Uterus (tissue), 2 donors: ENCODE data around the gene RAB3GAP1.

Source experiments
- POLR2A ChIP-seq, 2 donors: fragments of 450-650 bp; IDR thresholded peaks; one replicate each; pipeline ENCODE4 v1.6.1; 2016; ENCODE audit warnings: antibody characterized with exemption in 2 of 2, mild to moderate bottlenecking in 1 of 2, moderate library complexity in 1 of 2
- TF ChIP-seq, protein P1 (sequence below), 4 experiments: fragments of 200-600 bp in 2 of 4; fragments of 450-650 bp in 2 of 4; sonication (generic) in 2 of 4; IDR thresholded peaks; one replicate each; pipeline ENCODE4 v1.5.1; 2016 to 2019; ENCODE audit warnings: antibody characterized with exemption in 4 of 4, mild to moderate bottlenecking in 2 of 4, moderate library complexity in 1 of 4

DNA sequence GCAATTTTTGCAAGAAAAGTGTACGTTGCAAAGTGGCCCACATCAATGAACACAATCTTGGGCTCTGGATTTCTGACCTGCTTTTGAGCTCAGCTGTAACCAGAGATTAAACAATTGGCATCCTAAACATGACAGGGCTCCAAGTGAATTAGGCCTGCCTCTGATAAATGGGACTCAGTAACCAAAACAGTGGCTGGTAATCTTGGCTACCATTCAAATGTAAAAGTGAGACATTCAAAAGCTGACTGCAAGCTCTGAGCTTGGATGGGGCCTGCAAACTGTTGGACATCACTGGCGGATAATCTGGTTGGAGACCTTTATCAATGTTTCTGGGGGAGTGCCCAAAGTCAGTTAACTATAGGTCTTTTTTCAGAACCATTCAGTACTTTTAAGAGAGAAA is 160.7 kb downstream of the RAB3GAP1 start:
- TF ChIP-seq, protein P1, sequence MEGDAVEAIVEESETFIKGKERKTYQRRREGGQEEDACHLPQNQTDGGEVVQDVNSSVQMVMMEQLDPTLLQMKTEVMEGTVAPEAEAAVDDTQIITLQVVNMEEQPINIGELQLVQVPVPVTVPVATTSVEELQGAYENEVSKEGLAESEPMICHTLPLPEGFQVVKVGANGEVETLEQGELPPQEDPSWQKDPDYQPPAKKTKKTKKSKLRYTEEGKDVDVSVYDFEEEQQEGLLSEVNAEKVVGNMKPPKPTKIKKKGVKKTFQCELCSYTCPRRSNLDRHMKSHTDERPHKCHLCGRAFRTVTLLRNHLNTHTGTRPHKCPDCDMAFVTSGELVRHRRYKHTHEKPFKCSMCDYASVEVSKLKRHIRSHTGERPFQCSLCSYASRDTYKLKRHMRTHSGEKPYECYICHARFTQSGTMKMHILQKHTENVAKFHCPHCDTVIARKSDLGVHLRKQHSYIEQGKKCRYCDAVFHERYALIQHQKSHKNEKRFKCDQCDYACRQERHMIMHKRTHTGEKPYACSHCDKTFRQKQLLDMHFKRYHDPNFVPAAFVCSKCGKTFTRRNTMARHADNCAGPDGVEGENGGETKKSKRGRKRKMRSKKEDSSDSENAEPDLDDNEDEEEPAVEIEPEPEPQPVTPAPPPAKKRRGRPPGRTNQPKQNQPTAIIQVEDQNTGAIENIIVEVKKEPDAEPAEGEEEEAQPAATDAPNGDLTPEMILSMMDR (IDR thresholded peaks at IDR 0.05), result no peak
- TF ChIP-seq POLR2A (IDR thresholded peaks at IDR 0.05), result no peak
